ENCODE measurements around the gene VIL1. TPM values are rescaled to one million over a fixed set of nuclear protein-coding genes. Genes with fewer than 3 reads are reported as not detected.
A peak's percentile ranks its signal among the peaks of the same experiment; 100 is the strongest.

Gene VIL1
- total RNA-seq, 1 experiment from 2014 or later = 3.0 TPM

- peaks cover 9% of the 10 kb centered on the region; the same call in 1 of the 2 replicates for H3K36me3 Mint-ChIP-seq
- H3K4me1 Mint-ChIP-seq = no peaks in the 10 kb centered on the region
- H3K4me3 Mint-ChIP-seq = no peak overlapping the region
- no peak for ATAC-seq
- H3K27ac Mint-ChIP-seq = peak overlapping the region; percentile 47
- TF ChIP-seq ESRRA (CRISPR knock-in tag; IDR thresholded peaks at IDR 0.05; ENCODE audit: borderline replicate concordance) (no peak), GABPB1 (CRISPR knock-in tag; IDR thresholded peaks at IDR 0.05) (peak; percentile 77)
- H3K9me3 Mint-ChIP-seq = no peaks in the 10 kb centered on the region
- ChIA-PET POLR2A (no interaction called here), CTCF (no interaction called here)
- DNase-seq (ENCODE audit: low spot score) = no peak
- H3K27me3 Mint-ChIP-seq (ENCODE audit: low read depth) = no peaks in the 10 kb centered on the region
Measured at GRCh38 chr2:218444692-218445357, 25.9 kb downstream of the VIL1 start.

DNA sequence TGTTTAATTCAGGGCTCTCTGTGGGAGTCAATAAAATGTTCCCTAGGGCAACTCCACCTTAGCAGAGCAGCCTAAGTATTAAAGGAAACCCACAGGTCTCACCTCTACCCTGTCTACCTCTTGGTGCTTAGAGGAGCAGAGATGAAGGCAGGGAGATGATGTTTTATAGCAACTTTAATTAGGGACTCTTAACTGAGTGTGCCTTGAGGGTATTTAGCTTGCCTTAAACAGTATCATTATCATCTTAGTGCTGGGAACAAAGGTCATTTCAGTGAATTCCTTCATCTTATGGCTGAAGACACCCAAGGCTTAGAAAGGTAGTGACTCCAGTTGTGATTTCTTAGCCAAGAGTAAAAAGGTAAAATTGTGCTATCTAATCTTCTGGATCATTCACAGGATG is 26.7 kb downstream of the VIL1 start:
- no peak for TF ChIP-seq PREB (CRISPR knock-in tag; IDR thresholded peaks at IDR 0.05; ENCODE audit: borderline replicate concordance)
- no peak for TF ChIP-seq FOXK1 (CRISPR knock-in tag; IDR thresholded peaks at IDR 0.05)
- TF ChIP-seq ZNF317 (CRISPR knock-in tag; IDR thresholded peaks at IDR 0.05; ENCODE audit: borderline replicate concordance, low read depth) = no peak
- TF ChIP-seq ZNF232 (CRISPR knock-in tag; IDR thresholded peaks at IDR 0.05) = no peak
- no peak for TF ChIP-seq ATF1 (CRISPR knock-in tag; IDR thresholded peaks at IDR 0.05)
- no peak for TF ChIP-seq GRHL2 (CRISPR knock-in tag; IDR thresholded peaks at IDR 0.05; ENCODE audit: insufficient replicate concordance, severe bottlenecking)
- TF ChIP-seq, protein P1, sequence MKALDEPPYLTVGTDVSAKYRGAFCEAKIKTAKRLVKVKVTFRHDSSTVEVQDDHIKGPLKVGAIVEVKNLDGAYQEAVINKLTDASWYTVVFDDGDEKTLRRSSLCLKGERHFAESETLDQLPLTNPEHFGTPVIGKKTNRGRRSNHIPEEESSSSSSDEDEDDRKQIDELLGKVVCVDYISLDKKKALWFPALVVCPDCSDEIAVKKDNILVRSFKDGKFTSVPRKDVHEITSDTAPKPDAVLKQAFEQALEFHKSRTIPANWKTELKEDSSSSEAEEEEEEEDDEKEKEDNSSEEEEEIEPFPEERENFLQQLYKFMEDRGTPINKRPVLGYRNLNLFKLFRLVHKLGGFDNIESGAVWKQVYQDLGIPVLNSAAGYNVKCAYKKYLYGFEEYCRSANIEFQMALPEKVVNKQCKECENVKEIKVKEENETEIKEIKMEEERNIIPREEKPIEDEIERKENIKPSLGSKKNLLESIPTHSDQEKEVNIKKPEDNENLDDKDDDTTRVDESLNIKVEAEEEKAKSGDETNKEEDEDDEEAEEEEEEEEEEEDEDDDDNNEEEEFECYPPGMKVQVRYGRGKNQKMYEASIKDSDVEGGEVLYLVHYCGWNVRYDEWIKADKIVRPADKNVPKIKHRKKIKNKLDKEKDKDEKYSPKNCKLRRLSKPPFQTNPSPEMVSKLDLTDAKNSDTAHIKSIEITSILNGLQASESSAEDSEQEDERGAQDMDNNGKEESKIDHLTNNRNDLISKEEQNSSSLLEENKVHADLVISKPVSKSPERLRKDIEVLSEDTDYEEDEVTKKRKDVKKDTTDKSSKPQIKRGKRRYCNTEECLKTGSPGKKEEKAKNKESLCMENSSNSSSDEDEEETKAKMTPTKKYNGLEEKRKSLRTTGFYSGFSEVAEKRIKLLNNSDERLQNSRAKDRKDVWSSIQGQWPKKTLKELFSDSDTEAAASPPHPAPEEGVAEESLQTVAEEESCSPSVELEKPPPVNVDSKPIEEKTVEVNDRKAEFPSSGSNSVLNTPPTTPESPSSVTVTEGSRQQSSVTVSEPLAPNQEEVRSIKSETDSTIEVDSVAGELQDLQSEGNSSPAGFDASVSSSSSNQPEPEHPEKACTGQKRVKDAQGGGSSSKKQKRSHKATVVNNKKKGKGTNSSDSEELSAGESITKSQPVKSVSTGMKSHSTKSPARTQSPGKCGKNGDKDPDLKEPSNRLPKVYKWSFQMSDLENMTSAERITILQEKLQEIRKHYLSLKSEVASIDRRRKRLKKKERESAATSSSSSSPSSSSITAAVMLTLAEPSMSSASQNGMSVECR (CRISPR knock-in tag; IDR thresholded peaks at IDR 0.05; ENCODE audit: borderline replicate concordance) = no peak
- TF ChIP-seq ZNF532 (CRISPR knock-in tag; IDR thresholded peaks at IDR 0.05; ENCODE audit: borderline replicate concordance) = no peak
- no peak for TF ChIP-seq ZNF425 (CRISPR knock-in tag; conservative IDR thresholded peaks at IDR 0.05)
- no peak for TF ChIP-seq AFF4 (CRISPR knock-in tag; IDR thresholded peaks at IDR 0.05; ENCODE audit: borderline replicate concordance)
- no peak for TF ChIP-seq ZBTB21 (CRISPR knock-in tag; IDR thresholded peaks at IDR 0.05; ENCODE audit: borderline replicate concordance)
- Mint-ChIP-seq H3K27ac (no peak overlapping the region), H3K27me3 (ENCODE audit: low read depth) (no peaks in the 10 kb centered on the region), H3K36me3 (peaks cover 9% of the 10 kb centered on the region; the same call in 1 of the 2 replicates), H3K4me3 (no peak overlapping the region), H3K4me1 (no peaks in the 10 kb centered on the region), H3K9me3 (no peaks in the 10 kb centered on the region)
- no peak for DNase-seq (ENCODE audit: low spot score)
- ChIA-PET CTCF (no interaction called here), POLR2A (no interaction called here)
- no peak for ATAC-seq
